Osteoblast (primary cell): ENCODE data around the gene IFNGR2. TPM values are rescaled to one million over a fixed set of nuclear protein-coding genes. Genes with fewer than 3 reads are reported as not detected.

Experiments
- DNase-seq: peaks from one replicate; pipeline ENCODE4 v3.0.0; 2011; ENCODE audit warnings: low spot score, mixed read lengths; ENCODE audit not compliant: insufficient read length; ENCODE audit errors: missing footprints
- H2AFZ ChIP-seq: 2 replicates; pipeline ENCODE4 v1.6.0; 2011; ENCODE audit warnings: mild to moderate bottlenecking, low read length
- H3K27ac ChIP-seq: 2 replicates; pipeline ENCODE4 v1.5.1; 2011; ENCODE audit warnings: mild to moderate bottlenecking, low read depth, low read length, moderate library complexity
- H3K27me3 ChIP-seq: 2 replicates; pipeline ENCODE4 v1.6.0; 2012; ENCODE audit warnings: mild to moderate bottlenecking, control low read depth, inconsistent platforms, low read length, moderate library complexity; ENCODE audit not compliant: insufficient read depth
- H3K36me3 ChIP-seq: 2 replicates; pipeline ENCODE4 v1.5.1; 2011; ENCODE audit warnings: mild to moderate bottlenecking, low read length, control low read depth, moderate library complexity; ENCODE audit not compliant: insufficient read depth
- H3K4me1 ChIP-seq: 2 replicates; pipeline ENCODE4 v1.5.1; 2011; ENCODE audit warnings: mild to moderate bottlenecking, low read length, control low read depth, moderate library complexity; ENCODE audit not compliant: insufficient read depth
- H3K4me2 ChIP-seq: 2 replicates; pipeline ENCODE4 v1.6.0; 2011; ENCODE audit warnings: mild to moderate bottlenecking, low read length; ENCODE audit not compliant: insufficient read depth
- H3K4me3 ChIP-seq: fragments of 200-600 bp; sonication (generic); 3 replicates; pipeline ENCODE4 v1.5.1; 2012; ENCODE audit warnings: mild to moderate bottlenecking, low read length, inconsistent platforms; ENCODE audit not compliant: insufficient read depth
- H3K79me2 ChIP-seq: 2 replicates; pipeline ENCODE4 v1.6.0; 2012; ENCODE audit warnings: mild to moderate bottlenecking, low read length, control low read depth, inconsistent platforms; ENCODE audit not compliant: insufficient read depth
- H3K9me3 ChIP-seq: 2 replicates; pipeline ENCODE4 v1.5.1; 2011; ENCODE audit warnings: low read depth, low read length, control low read depth
- H4K20me1 ChIP-seq: 2 replicates; pipeline ENCODE4 v1.6.0; 2012; ENCODE audit warnings: mild to moderate bottlenecking, low read length, control low read depth; ENCODE audit not compliant: insufficient read depth
- CTCF ChIP-seq: IDR thresholded peaks from 2 replicates; pipeline ENCODE4 v1.5.1; 2011; ENCODE audit warnings: mild to moderate bottlenecking, low read depth, low read length, moderate library complexity; ENCODE audit errors: extremely low read depth
- total RNA-seq: library from RNA; depleted of rRNA; stranded (reverse); fragments of >200 nt; gene quantifications from 2 replicates; pipeline ENCODE4 v1.2.3, GENCODE V29; 2012

The IFNGR2 gene
- total RNA-seq: 60.1 and 63.1 TPM in 2 replicates

- peaks cover 5% of the 10 kb centered on the region for H3K36me3 ChIP-seq
- peak within 1 kb of the TSS; percentile 92 for H3K4me3 ChIP-seq
- peak within 1 kb of the TSS; percentile 76 for H2AFZ ChIP-seq
- peak within 1 kb of the TSS; percentile 90 for H3K27ac ChIP-seq
- no peak for TF ChIP-seq CTCF
- DNase-seq: peak; percentile 91
- H3K9me3 ChIP-seq: no peaks in the 10 kb centered on the region
- no peaks in the 10 kb centered on the region for H3K27me3 ChIP-seq
- H3K4me2 ChIP-seq: peak within 1 kb of the TSS; percentile 94
- peaks cover 35% of the 10 kb centered on the region for H3K4me1 ChIP-seq
- H4K20me1 ChIP-seq: peaks cover 23% of the 10 kb centered on the region
- peaks cover 43% of the 10 kb centered on the region for H3K79me2 ChIP-seq
These were observed at the start of gene IFNGR2 for GRCh38 chr21:33403128-33403785. TSS of gene IFNGR2 (plus strand) at chr21:33403413. CDS start at chr21:33403544, 131 bp downstream.

GRCh38 chr21:33355355-33355754 is 47.9 kb upstream of the IFNGR2 start:
- no peak overlapping the region for H3K4me2 ChIP-seq
- no peak for TF ChIP-seq CTCF
- no peak for DNase-seq
- H4K20me1 ChIP-seq: no peaks in the 10 kb centered on the region
- H3K79me2 ChIP-seq: no peaks in the 10 kb centered on the region
- no peaks in the 10 kb centered on the region for H3K27me3 ChIP-seq
- H3K36me3 ChIP-seq: peaks cover 27% of the 10 kb centered on the region
- no peak overlapping the region for H3K27ac ChIP-seq
- no peak overlapping the region for H2AFZ ChIP-seq
- H3K4me1 ChIP-seq: peaks cover 2% of the 10 kb centered on the region
- H3K4me3 ChIP-seq: no peak overlapping the region
- H3K9me3 ChIP-seq: no peaks in the 10 kb centered on the region

DNA sequence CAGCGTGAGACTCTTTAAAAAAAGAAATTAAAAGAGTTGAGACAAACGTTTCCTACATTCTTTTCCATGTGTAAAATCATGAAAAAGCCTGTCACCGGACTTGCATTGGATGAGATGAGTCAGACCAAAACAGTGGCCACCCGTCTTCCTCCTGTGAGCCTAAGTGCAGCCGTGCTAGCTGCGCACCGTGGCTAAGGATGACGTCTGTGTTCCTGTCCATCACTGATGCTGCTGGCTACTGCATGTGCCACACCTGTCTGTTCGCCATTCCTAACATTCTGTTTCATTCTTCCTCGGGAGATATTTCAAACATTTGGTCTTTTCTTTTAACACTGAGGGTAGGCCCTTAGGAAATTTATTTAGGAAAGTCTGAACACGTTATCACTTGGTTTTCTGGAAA is 47.2 kb upstream of the IFNGR2 start:
- Histone ChIP-seq H3K4me3 (no peak overlapping the region), H3K4me2 (no peak overlapping the region), H2AFZ (no peak overlapping the region), H3K27ac (no peak overlapping the region), H3K36me3 (peaks cover 27% of the 10 kb centered on the region), H3K79me2 (no peaks in the 10 kb centered on the region), H3K9me3 (no peaks in the 10 kb centered on the region), H3K4me1 (peaks cover 8% of the 10 kb centered on the region), H4K20me1 (no peaks in the 10 kb centered on the region), H3K27me3 (no peaks in the 10 kb centered on the region)
- no peak for TF ChIP-seq CTCF
- no peak for DNase-seq

GRCh38 chr21:33357177-33357576 is 46.0 kb upstream of the IFNGR2 start:
- H2AFZ ChIP-seq: no peak overlapping the region
- H3K27me3 ChIP-seq: no peaks in the 10 kb centered on the region
- no peaks in the 10 kb centered on the region for H3K9me3 ChIP-seq
- no peak for DNase-seq
- no peaks in the 10 kb centered on the region for H4K20me1 ChIP-seq
- no peaks in the 10 kb centered on the region for H3K79me2 ChIP-seq
- H3K4me2 ChIP-seq: no peak overlapping the region
- peaks cover 19% of the 10 kb centered on the region for H3K36me3 ChIP-seq
- no peak for TF ChIP-seq CTCF
- H3K4me3 ChIP-seq: no peak overlapping the region
- peaks cover 16% of the 10 kb centered on the region for H3K4me1 ChIP-seq
- no peak overlapping the region for H3K27ac ChIP-seq
